Choroid plexus epithelial cell (primary cell): ENCODE results near the gene LMO4.

ENCODE experiments used
- DNase-seq: peaks from one replicate; pipeline ENCODE4 v3.0.0-alpha.2; 2010; ENCODE audit warnings: low read depth
- H3K4me3 ChIP-seq: 2 replicates; pipeline ENCODE4 v1.5.1; 2011; ENCODE audit warnings: low read depth, mild to moderate bottlenecking, control low read depth, low read length, moderate library complexity
- CTCF ChIP-seq: conservative IDR thresholded peaks from 2 replicates; pipeline ENCODE4 v1.5.1; 2011; ENCODE audit warnings: low read depth, mild to moderate bottlenecking, control low read depth, inconsistent platforms, low read length, moderate library complexity

LMO4 gene

DNA sequence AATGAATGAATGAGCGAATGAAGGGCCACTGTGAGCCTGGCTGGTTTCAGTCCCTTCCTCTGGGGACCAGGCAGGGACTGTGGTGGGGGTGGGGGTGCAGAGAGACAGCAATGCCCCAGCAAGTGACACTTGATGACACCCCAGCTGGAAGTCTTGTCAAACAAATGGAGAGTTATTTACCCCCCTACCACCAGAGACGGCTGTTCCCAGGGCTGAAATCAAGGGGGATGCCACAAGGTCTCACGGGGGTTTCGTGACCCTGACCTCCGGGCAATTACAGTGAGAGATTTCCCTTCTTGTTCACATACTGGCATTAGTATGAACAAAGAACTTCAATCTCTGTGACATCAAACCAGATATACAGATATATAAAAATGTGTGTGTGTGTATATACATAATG, 34.0 kb upstream of the LMO4 start:
- no peak overlapping the region for H3K4me3 ChIP-seq
- TF ChIP-seq CTCF, result no peak
- no peak for DNase-seq

DNA sequence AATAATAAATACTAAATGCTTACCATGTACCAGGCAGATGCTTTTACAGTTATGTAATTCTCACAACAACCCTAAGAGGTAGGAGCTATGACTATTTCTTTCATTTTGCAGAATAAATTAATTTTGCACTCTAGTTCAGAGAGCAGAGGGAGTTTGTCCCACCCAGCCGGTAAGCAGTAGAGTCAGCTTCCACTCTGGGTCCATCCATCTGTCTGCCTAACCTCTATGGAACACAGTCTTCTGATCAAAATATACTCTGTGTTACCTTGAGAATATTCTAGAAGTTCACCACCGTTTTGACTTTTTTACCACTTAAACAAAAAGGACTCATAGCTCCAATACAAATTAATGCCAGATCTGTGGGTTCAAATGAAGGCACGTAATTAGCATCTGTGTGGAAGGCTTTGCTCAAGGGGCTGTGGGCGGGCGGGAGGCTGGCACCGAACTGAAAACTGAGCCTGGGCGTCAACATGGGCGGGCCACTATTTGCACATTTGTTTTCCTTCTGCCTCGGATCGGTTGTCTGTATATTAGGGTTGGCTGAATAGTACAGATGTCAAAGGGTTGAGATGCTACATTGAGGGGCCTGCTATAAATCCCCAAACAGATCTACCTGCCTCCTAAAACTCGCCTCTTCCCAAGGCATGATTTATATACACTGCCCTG, 33.1 kb upstream of the LMO4 start:
- H3K4me3 ChIP-seq, result no peak overlapping the region
- no peak for DNase-seq
- TF ChIP-seq CTCF, result no peak

- no peak overlapping the region for H3K4me3 ChIP-seq
- no peak for TF ChIP-seq CTCF
- no peak for DNase-seq
These were observed 32.5 kb upstream of the LMO4 start for GRCh38 chr1:87296206-87296605.

DNA sequence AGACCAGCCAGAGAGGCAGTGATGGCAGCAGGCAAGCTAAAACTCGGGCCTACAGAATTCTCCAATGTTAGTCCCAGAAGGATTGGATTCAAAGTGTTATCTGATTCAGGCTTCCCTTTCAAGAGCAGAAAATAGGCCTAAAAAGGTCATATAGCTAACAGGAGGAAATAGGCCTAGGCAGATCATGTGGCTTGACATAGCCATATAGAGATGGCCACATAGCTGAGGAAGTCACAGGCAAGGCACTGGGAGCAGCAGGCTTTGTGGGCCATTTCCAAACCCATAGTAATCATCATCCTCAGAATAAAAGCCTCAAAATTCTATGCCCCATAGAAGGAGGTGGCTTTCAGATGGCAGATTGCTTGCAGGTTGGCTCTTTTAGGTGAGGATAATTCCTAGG, 29.0 kb upstream of the LMO4 start:
- no peak overlapping the region for H3K4me3 ChIP-seq
- no peak for TF ChIP-seq CTCF
- DNase-seq, result no peak

DNA sequence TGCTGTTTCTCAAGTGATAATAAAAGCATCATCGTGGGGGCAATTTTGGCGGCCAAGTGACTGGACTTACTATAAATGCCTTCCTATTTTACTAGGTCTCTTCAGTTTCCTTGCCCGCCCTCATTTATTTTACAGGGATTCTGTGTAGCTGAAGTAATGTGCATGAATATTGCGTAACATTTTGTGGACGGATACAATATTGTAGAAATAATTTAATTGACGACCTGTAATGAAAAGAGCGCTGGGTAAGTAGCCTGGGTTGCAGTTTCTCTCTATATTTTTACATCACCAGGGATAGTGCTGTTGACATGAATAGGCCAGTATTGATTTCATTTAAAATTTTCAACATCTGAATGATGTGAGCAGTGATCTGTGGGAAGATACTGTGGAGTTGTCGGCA, 28.1 kb upstream of the LMO4 start:
- DNase-seq, result no peak
- no peak for TF ChIP-seq CTCF
- H3K4me3 ChIP-seq, result no peak overlapping the region

- DNase-seq, result no peak
- no peak overlapping the region for H3K4me3 ChIP-seq
- no peak for TF ChIP-seq CTCF
These were observed 23.5 kb upstream of the LMO4 start for GRCh38 chr1:87305151-87305550.

DNA sequence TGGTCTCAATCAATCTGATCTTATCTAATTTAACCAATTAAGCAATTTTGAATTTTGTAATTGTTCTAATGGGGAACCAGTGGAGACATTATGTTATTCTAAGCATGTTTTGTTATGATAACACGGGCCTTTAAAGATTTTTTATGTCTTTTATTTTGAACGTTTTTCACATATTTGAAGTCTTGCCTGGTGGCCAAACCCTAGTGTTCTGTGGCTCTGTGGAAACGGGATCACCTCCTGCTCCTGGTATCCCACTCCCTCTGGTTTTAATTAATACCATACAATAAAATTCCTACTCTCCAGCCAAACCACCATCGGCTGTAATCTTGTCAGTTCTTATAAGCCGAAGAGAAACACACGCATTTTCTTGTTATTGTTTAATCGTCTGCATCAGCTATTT, 22.9 kb upstream of the LMO4 start:
- H3K4me3 ChIP-seq, result no peak overlapping the region
- no peak for DNase-seq
- no peak for TF ChIP-seq CTCF
